DMS114 treated with DMSO at 0.1 percent for 48 hours (cell line): ENCODE results near the gene SEC16A.
"Not testable (repeated sequence)": the region's sequence is repeated elsewhere in the genome, so short reads cannot be mapped to it uniquely, and the experiment has no call there.

Source experiments
- DNase-seq: peaks from one replicate; lab custom pipeline; 2025; ENCODE audit not compliant: unreplicated experiment; lab: John Stamatoyannopoulos, UW

SEC16A gene

GRCh38 chr9:136441191-136441680 lies 41.6 kb downstream of the SEC16A start:
- DNase-seq, result no peak

- peak; percentile 14 for DNase-seq
Measured at GRCh38 chr9:136439481-136440408, 43.1 kb downstream of the SEC16A start, which contains the start of gene INPP5E. Gene INPP5E, minus strand, starts transcription at chr9:136439845. Its CDS starts 426 bp downstream, at chr9:136439419.

GRCh38 chr9:136438548-136439480 lies 44.0 kb downstream of the SEC16A start:
- DNase-seq, result no peak

GRCh38 chr9:136437839-136438547 lies 44.8 kb downstream of the SEC16A start:
- no peak for DNase-seq

- DNase-seq, result no peak
Measured at GRCh38 chr9:136437430-136437829, 45.4 kb downstream of the SEC16A start.

- DNase-seq, result no peak
Measured at GRCh38 chr9:136436055-136436634, 46.7 kb downstream of the SEC16A start.

GRCh38 chr9:136434580-136435169 lies 48.2 kb downstream of the SEC16A start:
- no peak for DNase-seq

GRCh38 chr9:136433849-136434579 lies 48.8 kb downstream of the SEC16A start:
- no peak for DNase-seq

GRCh38 chr9:136433043-136433715 lies 49.7 kb downstream of the SEC16A start:
- DNase-seq, result no peak

GRCh38 chr9:136432591-136432990 lies 50.2 kb downstream of the SEC16A start:
- DNase-seq, result no peak

- no peak for DNase-seq
Measured at GRCh38 chr9:136431782-136432350, 51.0 kb downstream of the SEC16A start.

- DNase-seq, result no peak
Measured at GRCh38 chr9:136430588-136431234, 52.1 kb downstream of the SEC16A start.

GRCh38 chr9:136429683-136430491 lies 53.0 kb downstream of the SEC16A start:
- no peak for DNase-seq

GRCh38 chr9:136429075-136429628 lies 53.7 kb downstream of the SEC16A start:
- no peak for DNase-seq

- no peak for DNase-seq
Measured at GRCh38 chr9:136426787-136427186, 56.1 kb downstream of the SEC16A start.

GRCh38 chr9:136425367-136425766 lies 57.5 kb downstream of the SEC16A start:
- not testable (repeated sequence) for DNase-seq
